HG03159 (cell line): ENCODE results near the gene HBA2.
"Not testable (repeated sequence)": the region's sequence is repeated elsewhere in the genome, so short reads cannot be mapped to it uniquely, and the experiment has no call there.

ENCODE experiments used
- ATAC-seq: cut with Tn5 transposase; IDR thresholded peaks from one replicate; pipeline ENCODE4 v1.9.1; 2021; ENCODE audit warnings: mild to moderate bottlenecking, moderate library complexity; ENCODE audit not compliant: unreplicated experiment

HBA2 gene

DNA sequence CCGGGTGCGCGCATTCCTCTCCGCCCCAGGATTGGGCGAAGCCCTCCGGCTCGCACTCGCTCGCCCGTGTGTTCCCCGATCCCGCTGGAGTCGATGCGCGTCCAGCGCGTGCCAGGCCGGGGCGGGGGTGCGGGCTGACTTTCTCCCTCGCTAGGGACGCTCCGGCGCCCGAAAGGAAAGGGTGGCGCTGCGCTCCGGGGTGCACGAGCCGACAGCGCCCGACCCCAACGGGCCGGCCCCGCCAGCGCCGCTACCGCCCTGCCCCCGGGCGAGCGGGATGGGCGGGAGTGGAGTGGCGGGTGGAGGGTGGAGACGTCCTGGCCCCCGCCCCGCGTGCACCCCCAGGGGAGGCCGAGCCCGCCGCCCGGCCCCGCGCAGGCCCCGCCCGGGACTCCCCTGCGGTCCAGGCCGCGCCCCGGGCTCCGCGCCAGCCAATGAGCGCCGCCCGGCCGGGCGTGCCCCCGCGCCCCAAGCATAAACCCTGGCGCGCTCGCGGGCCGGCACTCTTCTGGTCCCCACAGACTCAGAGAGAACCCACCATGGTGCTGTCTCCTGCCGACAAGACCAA, at the start of gene HBA2:
TSS of gene HBA2 (plus strand) at position 503 of the 568 bp plus-strand sequence. CDS start at position 540, 37 bp downstream.
- not testable (repeated sequence) for ATAC-seq

DNA sequence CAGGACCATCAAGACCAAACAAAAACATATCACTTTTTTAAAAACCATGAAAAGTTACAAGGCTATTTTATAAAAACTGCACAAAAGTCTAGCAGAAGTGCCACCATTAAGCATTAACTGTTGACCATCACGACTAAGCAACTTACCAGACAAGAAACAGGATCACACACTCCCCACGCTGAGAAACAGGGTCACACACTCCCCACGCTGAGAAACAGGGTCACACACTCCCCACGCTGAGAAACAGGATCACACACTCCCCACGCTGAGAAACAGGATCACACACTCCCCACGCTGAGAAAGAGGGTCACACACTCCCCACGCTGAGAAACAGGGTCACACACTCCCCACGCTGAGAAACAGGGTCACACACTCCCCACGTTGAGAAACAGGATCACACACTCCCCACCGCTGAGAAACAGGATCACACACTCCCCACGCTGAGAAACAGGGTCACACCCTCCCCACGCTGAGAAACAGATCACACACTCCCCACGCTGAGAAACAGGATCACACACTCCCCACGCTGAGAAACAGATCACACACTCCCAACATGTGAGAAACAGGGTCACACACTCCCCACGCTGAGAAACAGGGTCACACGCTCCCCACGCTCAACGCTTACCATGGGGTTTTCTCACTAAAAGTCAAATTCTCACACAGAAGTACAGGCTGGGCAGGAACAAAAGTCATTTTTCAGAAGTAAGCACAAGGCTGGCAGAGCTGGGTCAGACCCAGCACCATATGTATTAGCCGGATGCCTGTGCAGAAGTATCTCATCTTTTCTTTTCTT, 48.9 kb upstream of the HBA2 start:
- not testable (repeated sequence) for ATAC-seq

DNA sequence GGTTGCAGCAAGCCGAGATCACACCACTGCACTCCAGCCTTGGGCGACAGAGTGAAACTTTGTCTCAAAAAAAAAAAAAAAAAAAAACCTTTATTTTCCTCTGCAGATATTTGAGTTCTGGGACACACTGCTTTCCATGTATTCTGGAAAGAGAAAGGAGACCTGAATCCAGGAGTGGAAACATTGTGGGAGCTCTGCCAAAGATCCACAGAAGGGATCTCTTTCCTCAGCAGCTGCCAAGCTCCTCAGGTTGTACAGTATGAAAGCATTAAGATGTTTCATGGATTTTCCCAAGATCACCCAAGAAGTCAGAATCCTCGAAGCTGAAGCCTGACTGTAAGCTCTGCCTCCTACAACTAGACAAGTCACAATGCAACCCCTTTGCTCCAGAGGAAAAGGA, 47.7 kb upstream of the HBA2 start:
- ATAC-seq: no peak

DNA sequence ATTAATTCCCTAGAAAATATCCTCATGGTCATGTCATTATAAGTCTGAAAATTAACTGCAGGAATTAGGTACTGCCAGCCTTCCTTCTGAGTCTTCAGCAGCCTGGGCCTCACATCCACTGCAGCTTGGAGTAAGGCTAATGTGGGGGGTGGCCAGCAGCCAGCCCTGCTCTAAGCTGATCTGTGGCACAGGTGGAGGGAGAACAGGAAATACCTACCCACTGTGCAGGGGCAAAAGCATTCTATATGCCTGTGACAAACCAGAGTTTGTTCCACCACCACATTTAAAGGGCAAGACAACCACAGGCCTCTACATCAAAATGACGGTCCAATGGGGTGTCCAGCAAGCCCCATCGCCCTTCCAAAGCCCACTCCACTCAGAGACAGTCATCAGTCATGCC, 43.6 kb upstream of the HBA2 start:
- ATAC-seq: no peak

DNA sequence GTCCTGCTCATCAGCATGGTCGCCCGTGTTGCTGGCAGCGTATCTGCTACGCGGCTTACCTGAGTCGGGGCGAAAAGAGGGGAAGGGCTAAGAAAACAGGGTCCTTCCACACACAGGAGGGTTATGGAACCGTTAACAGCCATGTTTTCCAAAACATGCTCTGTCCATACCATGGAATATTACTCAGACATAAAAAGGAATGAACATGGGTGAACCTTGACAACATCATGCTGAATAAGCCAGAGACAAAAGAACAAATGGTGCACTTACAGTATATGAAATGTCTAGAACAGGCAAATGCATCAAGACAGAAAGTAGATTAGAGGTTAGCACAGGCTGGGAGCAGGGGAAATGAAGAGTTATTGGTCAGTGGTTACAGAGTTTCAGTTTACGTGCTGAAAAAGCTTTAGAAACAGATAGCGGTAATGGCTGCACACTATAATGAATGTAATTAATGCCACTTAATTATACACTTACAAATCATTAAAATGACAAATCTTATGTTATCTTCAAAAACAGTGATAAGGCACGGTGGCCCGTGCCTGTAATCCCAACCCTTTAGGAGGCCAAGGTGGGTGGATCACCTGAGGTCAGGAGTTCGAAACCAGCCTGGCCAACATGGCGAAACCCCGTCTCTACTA, 42.0 kb upstream of the HBA2 start:
- no peak for ATAC-seq

DNA sequence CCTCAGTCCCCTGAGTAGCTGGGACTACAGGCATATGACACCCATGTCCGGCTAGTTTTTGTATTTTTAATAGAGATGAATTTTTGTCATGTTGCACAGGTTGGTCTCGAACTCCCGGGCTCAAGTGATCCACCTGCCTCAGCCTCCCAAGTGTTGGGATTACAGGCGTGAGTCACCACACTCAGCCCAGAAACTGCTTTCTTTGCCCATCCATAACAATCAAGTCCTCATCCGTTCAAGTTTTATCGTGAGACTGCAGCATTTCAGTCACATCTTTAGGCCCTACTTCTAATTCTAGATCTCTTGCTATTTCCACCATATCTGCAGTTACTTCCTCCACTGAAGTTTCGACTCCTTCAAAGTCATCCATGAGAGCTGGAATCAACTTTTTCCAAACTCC, 40.6 kb upstream of the HBA2 start:
- no peak for ATAC-seq

DNA sequence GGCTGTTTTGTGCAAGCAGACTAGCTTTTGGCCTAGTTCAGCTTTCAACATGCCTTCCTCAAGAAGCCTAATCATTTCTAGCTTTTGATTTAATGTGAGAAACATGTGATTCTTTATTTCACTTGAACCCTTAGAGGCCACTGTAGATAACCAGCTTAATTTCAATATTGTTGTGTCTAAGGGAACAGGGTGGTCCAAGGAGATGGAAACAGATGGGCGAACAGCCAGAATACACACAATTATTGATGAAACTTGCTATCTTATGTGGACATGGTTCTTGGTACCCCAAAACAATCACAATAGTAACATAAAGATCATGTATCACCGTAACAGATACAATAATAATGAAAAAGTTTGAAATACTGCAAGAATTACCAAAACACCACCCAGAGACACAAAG, 39.0 kb upstream of the HBA2 start:
- ATAC-seq: no peak

DNA sequence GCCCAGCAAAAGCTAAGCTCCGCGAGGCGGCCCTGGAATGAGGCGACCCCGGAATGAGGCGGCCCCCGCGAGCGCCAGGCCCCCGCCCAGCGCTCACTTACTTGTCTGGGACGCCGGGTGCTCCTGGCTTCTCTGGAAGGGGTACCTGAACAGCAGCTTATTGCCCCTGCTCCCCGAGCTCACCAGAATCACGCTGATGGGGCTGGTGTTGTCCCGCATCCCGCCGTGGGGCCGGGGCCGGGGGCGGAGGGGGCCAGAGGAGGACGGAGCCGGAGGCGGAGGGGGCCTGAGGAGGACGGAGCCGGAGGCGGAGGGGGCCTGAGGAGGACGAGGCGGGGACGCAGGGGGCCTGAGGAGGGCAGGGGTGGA, 34.6 kb upstream of the HBA2 start:
- ATAC-seq: no peak

DNA sequence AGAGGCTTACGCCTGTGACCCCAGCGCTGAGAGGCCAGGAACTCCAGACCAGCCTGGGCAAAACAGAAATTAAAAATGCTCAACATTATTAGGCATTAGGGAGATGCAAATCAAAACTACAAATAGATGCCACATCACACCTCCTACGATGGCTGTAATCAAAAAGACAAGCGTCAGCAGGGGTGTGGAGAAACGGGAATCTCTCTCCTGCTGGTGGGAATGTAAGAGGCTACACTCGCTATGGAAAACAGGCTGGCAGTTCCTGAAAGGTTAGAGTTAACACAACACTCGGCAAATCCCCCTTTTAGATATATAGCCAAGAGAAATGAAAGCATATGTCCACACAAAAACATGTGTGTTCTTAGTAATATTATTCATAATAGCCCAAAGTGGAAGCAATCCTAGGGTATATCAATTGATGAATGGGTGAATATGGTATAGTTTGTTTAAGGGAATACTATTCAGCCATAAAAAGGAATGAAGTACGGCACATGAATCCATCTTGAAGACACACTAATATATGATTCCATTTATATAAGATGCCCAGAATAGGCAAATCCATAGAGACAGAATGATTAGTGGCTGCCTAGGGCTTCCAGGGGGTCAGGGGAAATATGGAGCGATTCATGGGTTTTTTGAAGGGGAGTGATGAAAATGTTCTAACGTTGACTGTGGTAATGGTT, 32.4 kb upstream of the HBA2 start:
- no peak for ATAC-seq

DNA sequence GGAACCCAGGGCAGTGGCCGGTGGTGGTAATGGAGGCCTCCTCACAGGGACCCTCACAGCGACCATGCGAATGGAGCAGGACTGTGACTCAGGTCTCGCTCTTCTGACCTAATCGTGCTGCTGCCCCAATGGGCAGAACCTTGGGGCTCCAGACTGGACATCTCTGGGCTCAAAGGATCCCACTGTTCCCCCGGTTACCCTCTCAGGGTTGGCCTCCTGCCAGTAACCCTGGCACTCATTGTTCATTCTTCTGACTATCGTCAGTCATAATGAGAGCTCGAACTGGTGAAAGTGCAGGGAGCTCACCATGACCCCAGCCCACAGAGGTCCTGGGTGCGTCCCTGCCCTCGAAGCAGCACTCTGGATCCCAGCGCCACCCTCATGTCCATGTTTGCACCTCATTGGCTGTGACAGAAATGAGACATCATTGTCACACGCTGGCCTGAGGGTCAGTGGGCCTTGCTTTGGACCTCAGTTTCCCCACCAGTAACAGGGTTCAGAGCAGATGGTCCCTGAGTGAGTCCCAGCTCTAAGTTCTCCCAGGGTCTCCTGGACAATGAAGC, 30.2 kb upstream of the HBA2 start:
- no peak for ATAC-seq

DNA sequence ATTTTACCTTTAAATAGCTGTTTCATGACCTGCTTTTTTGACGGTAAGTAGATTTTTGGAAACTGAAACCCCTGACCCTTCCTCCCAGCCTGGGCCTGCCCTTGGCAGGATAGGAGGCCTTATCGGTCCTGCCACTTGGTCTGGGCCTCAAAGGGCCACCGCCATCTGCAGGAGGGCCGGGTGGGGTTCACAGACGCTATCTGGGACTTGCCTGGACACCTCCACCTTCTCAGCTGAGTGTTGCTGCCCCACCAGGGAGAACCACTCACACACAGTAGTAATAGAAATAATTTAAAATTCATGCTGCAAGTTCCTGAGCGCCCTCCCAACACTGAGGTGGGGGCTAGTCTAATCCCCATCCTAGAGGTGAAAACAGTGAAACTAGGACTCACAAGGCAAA, 29.6 kb upstream of the HBA2 start:
- ATAC-seq: no peak

DNA sequence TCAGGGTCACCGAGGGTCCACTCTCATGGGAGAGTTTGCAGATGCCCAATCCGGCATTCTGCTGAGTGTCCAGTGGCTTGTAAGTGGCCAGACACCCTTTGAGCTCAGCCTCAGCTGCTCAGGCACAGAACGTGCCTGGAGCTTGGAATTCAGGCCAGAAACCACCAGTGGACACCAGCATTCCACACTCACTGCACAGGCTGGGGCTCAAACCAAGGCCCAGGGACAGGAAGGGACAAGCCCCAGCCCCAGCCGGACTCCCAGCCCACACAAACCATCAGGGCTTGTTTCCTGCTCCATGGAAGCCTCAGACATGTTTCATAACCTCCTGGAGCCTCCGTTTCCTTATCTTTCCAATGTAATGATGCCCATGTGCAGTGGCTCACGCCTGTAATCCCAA, 29.2 kb upstream of the HBA2 start:
- no peak for ATAC-seq

DNA sequence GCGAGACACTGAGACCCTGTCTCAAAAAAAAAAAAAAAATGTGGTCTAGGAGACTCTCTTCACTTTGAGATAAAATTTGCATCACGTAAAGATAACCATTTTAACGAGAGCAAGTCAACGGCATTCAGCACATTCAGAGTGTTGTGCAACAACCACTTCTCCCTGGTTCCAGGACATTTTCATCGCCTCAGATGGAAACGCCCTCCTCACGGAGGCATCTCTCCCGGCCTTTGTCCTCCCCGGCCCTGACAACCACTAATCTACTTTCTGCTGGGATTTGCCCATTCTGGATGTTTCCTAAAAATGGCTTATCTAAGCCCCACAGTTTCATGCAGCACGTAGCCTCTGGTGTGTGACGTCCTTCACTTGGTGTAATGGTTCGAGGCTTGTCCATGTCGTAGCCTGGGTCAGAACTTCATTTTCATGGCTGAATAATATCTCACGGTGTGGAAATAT, 27.9 kb upstream of the HBA2 start:
- no peak for ATAC-seq

DNA sequence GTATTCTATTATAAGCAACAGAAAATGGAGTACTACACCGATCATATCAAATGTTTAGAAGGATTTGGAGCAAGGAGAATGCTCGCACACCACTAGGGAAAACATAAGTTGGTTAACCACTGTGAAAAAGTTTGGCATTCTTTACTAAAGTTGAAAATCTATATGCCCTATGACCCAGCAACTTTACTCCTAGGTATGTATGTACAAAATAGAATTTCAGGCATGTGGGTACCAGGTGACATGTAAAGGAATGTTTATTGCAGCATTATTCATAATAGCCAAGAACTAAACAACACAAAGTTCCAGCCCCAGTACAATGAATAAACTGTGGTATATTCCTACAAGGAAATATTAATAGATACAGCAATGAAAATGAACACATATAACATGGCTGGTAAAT, 26.0 kb upstream of the HBA2 start:
- no peak for ATAC-seq

DNA sequence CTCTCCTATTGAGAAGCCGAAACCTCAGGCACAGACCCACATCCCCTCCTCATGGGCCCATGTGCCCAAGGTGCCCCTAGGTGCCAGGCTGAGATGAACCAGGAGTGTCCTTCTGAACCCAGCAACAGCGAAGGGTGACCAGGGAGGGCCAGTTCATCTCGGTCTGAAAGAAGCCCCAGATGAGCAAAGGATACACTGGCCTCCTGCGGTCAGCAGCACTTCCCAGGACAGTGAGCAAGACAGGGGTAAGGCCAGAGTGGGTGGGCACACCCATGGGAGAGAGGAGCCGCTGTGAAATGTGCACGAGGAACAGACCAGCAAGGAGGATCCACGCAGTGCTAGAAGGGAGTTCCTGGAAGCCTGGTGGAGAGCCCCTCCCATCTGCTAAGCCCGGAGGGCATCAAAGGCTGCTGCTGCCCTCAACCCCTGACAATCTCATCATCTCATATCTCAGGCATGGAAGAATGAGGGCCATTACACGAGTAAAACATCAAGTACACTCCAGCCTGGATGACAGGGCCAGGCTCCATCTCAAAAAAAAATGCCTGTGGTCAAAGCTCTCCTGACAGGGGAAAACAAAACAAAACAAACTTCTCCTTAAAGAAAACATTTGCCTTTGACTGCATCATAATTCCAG, 23.5 kb upstream of the HBA2 start:
- ATAC-seq: no peak

DNA sequence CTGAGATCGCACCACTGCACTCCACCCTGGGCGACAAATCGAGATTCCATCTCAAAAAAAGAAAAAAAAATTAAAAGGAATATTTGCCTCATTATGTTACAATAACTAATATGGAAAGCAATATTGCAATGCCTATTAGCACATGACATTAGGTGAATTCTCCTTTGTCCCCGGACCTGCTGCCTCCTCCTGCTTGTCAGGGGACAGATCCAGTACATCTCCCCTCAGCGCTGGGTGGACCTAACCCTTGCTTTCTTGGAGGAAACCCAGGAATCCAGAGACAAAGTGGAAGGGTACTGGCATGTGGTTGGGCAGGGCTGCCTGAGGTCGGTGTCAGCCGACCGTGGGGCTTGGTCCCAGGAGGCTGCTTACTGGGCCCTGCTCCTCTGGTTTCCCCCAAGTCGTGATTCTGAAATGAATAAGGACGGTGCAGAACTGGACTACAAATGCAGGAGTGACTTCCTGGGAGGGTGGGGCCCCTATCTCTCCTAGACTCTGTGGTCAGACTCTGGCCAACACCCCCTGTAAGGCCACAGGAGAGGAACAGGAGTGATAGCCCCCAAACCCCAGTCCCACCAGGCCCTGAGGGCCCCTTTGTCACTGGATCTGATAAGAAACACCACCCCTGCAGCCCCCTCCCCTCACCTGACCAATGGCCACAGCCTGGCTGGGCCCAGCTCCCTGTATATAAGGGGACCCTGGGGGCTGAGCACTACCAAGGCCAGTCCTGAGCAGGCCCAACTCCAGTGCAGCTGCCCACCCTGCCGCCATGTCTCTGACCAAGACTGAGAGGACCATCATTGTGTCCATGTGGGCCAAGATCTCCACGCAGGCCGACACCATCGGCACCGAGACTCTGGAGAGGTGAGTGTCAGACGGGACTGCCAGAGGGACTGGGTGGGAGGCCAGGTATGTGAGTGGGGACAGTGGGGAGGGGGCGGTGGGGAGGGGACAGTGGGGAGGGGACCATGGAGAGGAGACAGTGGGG, 20.2 kb upstream of the HBA2 start, which contains the start of gene HBZ:
TSS of gene HBZ (plus strand) at position 504 of the 988 bp plus-strand sequence. CDS start at position 770, 266 bp downstream.
- no peak for ATAC-seq

DNA sequence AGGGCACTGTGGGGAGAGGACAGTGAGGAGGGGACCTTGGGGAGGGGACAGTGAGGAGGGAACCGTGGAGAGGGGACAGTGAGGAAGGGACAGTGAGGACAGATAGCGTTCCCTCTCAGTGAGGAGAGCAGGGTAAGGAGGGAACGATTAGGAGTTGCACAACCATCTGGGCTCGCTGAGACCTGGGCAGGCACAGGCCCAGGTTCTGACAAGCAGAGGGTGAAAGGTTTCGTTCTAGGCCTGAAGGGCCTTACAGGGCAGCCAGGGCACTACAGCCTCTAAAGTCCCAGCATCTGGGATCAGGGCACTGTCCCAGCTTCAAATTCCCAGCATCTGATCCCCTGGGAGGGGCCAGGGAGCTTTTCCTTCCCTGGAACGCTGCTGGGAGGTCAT, 19.6 kb upstream of the HBA2 start:
- ATAC-seq: not testable (repeated sequence)

DNA sequence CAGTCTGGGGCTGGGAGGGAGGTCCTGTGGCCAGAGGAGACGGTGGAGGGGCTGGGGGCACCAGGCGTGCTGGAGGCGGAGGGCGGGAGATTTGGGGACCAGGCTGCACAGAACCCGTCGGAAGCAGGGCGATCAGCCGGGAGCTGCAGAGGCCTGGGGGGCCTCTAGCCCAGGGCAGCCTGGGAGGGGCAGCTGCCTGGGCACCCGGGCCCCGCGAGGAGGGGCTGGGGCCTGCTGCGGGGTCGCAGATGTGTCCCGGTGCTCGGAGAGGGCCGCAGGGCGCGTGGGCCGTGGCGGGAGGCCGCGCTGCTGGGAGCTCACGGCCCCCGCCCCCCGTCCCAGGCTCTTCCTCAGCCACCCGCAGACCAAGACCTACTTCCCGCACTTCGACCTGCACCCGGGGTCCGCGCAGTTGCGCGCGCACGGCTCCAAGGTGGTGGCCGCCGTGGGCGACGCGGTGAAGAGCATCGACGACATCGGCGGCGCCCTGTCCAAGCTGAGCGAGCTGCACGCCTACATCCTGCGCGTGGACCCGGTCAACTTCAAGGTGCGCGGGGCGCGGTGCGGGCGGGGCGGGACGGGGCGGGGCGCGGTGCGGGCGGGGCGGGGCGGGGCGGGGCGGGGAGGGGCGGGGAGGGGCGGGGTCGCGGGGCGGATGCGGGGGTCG, 19.0 kb upstream of the HBA2 start:
- ATAC-seq: not testable (repeated sequence)
